HEK293T (cell line): ENCODE results near the gene SNAP91.

ENCODE experiments used
- ARNT ChIP-seq: fragments of 450-650 bp; IDR thresholded peaks from 2 replicates; pipeline ENCODE4 v1.6.1; 2017; ENCODE audit warnings: mild to moderate bottlenecking
- BHLHE40 ChIP-seq: fragments of 450-650 bp; IDR thresholded peaks from 2 replicates; pipeline ENCODE4 v1.6.1; 2016; ENCODE audit warnings: mild to moderate bottlenecking, moderate library complexity, borderline replicate concordance
- CTBP1 ChIP-seq: fragments of 450-650 bp; IDR thresholded peaks from 2 replicates; pipeline ENCODE4 v1.6.1; 2016; ENCODE audit warnings: borderline replicate concordance
- ELF4 ChIP-seq: fragments of 450-650 bp; IDR thresholded peaks from 2 replicates; pipeline ENCODE4 v1.6.1; 2017; ENCODE audit warnings: antibody characterized with exemption
- FOXA1 ChIP-seq: fragments of 450-650 bp; IDR thresholded peaks from 2 replicates; pipeline ENCODE4 v1.6.1; 2016; ENCODE audit warnings: mild to moderate bottlenecking
- FOXK2 ChIP-seq: fragments of 450-650 bp; IDR thresholded peaks from 2 replicates; pipeline ENCODE4 v1.6.1; 2016; ENCODE audit warnings: mild to moderate bottlenecking
- FOXM1 ChIP-seq: fragments of 450-650 bp; IDR thresholded peaks from 2 replicates; pipeline ENCODE4 v1.6.1; 2017; ENCODE audit warnings: mild to moderate bottlenecking, borderline replicate concordance
- HDGF ChIP-seq: fragments of 450-650 bp; IDR thresholded peaks from 2 replicates; pipeline ENCODE4 v1.6.1; 2017; ENCODE audit warnings: antibody characterized with exemption, borderline replicate concordance
- LEF1 ChIP-seq: fragments of 450-650 bp; IDR thresholded peaks from 2 replicates; pipeline ENCODE4 v1.6.1; 2017; ENCODE audit warnings: mild to moderate bottlenecking, borderline replicate concordance
- NFRKB ChIP-seq: fragments of 450-650 bp; IDR thresholded peaks from 2 replicates; pipeline ENCODE4 v1.6.1; 2016; ENCODE audit warnings: mild to moderate bottlenecking, moderate library complexity
- SP1 ChIP-seq: fragments of 450-650 bp; IDR thresholded peaks from 2 replicates; pipeline ENCODE4 v1.6.1; 2017
- TARDBP ChIP-seq: fragments of 450-650 bp; IDR thresholded peaks from 2 replicates; pipeline ENCODE4 v1.6.1; 2016
- ZNF384 ChIP-seq: fragments of 450-650 bp; IDR thresholded peaks from 2 replicates; pipeline ENCODE4 v1.6.1; 2016

GRCh38 chr6:83594941-83595340 lies 114.0 kb downstream of the SNAP91 start:
- TF ChIP-seq ELF4 (no peak), LEF1 (no peak), ARNT (no peak), FOXM1 (no peak), NFRKB (no peak), ZNF384 (no peak), FOXA1 (no peak), CTBP1 (no peak), TARDBP (no peak), BHLHE40 (no peak), SP1 (no peak), HDGF (no peak), FOXK2 (no peak)
